T-cell (primary cell): ENCODE measurements around the gene TMEM232. TPM values are rescaled to one million over a fixed set of nuclear protein-coding genes. Genes with fewer than 3 reads are reported as not detected.
A peak's percentile ranks its signal among the peaks of the same experiment; 100 is the strongest.
"Not testable (repeated sequence)": the region's sequence is repeated elsewhere in the genome, so short reads cannot be mapped to it uniquely, and the experiment has no call there.

ENCODE experiments used
- ATAC-seq, 4 experiments: fragments of 200-7000 bp in 3 of 4; fragments of 150-1000 bp in 1 of 4; cut with Tn5 transposase; replicated peaks in 1 of 4; 1 replicate in 3 of 4; 2 replicates in 1 of 4; pipeline ENCODE4 v1.10.0; 2021; ENCODE audit warnings: moderate library complexity in 3 of 4, mild to moderate bottlenecking in 2 of 4, moderate number of reproducible peaks in 1 of 4
- CTCF ChIA-PET, 2 donors: fragments of 300-600 bp; sonication (Branson Sonifier 250); formaldehyde crosslinking; loops; one replicate each; lab custom pipeline; 2022; ENCODE audit warnings: antibody characterized with exemption in 2 of 2; lab: Charles Lee
- POLR2A ChIA-PET, 2 donors: fragments of 300-600 bp; sonication (Branson Sonifier 250); formaldehyde crosslinking; loops; one replicate each; lab custom pipeline; 2022; ENCODE audit warnings: antibody characterized with exemption in 2 of 2; lab: Charles Lee
- DNase-seq, 35 experiments: peaks; one replicate each; pipeline versions ENCODE4 v3.0.0 to v3.0.0-alpha.2; 2013 to 2023
- H3K27ac ChIP-seq: one replicate; pipeline ENCODE4 v1.5.1; 2013; ENCODE audit warnings: low read length
- H3K27me3 ChIP-seq, 2 experiments: replicated peaks in 1 of 2; 1 replicate in 1 of 2; 2 replicates in 1 of 2; pipeline versions ENCODE4 v1.6.1 to v1.7.0; 2013; ENCODE audit warnings: low read length in 1 of 2, mixed read lengths in 1 of 2; ENCODE audit not compliant: control insufficient read depth in 2 of 2, insufficient read depth in 2 of 2; ENCODE audit errors: extremely low read depth in 1 of 2
- H3K36me3 ChIP-seq, 2 donors: 1 replicate in 1 of 2; 2 replicates in 1 of 2; pipeline versions ENCODE4 v1.6.1 to v1.7.0; 2013; ENCODE audit warnings: low read length in 1 of 2; ENCODE audit not compliant: control insufficient read depth in 2 of 2, insufficient read depth in 1 of 2; ENCODE audit errors: extremely low read depth in 1 of 2
- H3K4me1 ChIP-seq, 2 experiments: 1 replicate in 1 of 2; 2 replicates in 1 of 2; pipeline versions ENCODE4 v1.6.1 to v1.7.0; 2013; ENCODE audit warnings: low read length in 2 of 2, mixed read lengths in 1 of 2; ENCODE audit not compliant: insufficient read depth in 2 of 2, control insufficient read depth in 1 of 2; ENCODE audit errors: extremely low read depth in 1 of 2
- H3K4me3 ChIP-seq, 2 donors: 1 replicate in 1 of 2; 2 replicates in 1 of 2; pipeline versions ENCODE4 v1.5.1 to v1.7.0; 2013; ENCODE audit warnings: mild to moderate bottlenecking in 2 of 2, low read length in 1 of 2, moderate library complexity in 1 of 2; ENCODE audit not compliant: control insufficient read depth in 1 of 2; ENCODE audit errors: extremely low read depth in 1 of 2
- H3K9me3 ChIP-seq: 2 replicates; pipeline ENCODE4 v1.7.0; 2013
- H3K27ac Mint-ChIP-seq, 2 donors: one replicate each; pipeline ENCODE4 v1.8.0; 2020 to 2021; ENCODE audit warnings: mild to moderate bottlenecking in 2 of 2, mixed read lengths in 2 of 2
- H3K27me3 Mint-ChIP-seq, 2 donors: one replicate each; pipeline ENCODE4 v1.8.0; 2021 to 2022; ENCODE audit warnings: mixed read lengths in 2 of 2
- H3K36me3 Mint-ChIP-seq: one replicate; pipeline ENCODE4 v1.8.0; 2021; ENCODE audit warnings: mixed read lengths
- H3K4me1 Mint-ChIP-seq, 3 donors: one replicate each; pipeline ENCODE4 v1.8.0; 2020 to 2022; ENCODE audit warnings: mixed read lengths in 3 of 3, mild to moderate bottlenecking in 1 of 3
- H3K4me3 Mint-ChIP-seq, 3 donors: one replicate each; pipeline ENCODE4 v1.8.0; 2020 to 2022; ENCODE audit warnings: mild to moderate bottlenecking in 3 of 3, mixed read lengths in 3 of 3, moderate library complexity in 3 of 3
- H3K9me3 Mint-ChIP-seq, 3 donors: one replicate each; pipeline ENCODE4 v1.8.0; 2020 to 2022; ENCODE audit warnings: mixed read lengths in 3 of 3
- WGBS: methylation state at CpG from one replicate; pipeline ENCODE4 v1.1.5; 2013; ENCODE audit warnings: missing lambda C conversion rate; ENCODE audit not compliant: insufficient coverage; 5-methylcytosine and 5-hydroxymethylcytosine counted together
- total RNA-seq, 35 experiments: library from RNA in 6 of 35; stranded (reverse) in 6 of 35; fragments of 120-200 nt in 1 of 35; gene quantifications; one replicate each; pipeline versions ENCODE4 v1.2.1 to v1.2.4 and lab custom pipeline; 2013 to 2026

TMEM232 gene
- total RNA-seq, 5 donors from 2014 or later (not counting 1 experiment from before 2014, with no cell fraction given): 1.1 to 2.9 (median 1.5) TPM

- H3K4me1 Mint-ChIP-seq: peaks cover 36 to 42% (median 37%) of the 10 kb centered on the region in 3 donors
- CTCF ChIA-PET: interaction anchor here in 1 of 2 donors (0.6 to 4.7 kb wide), 4 partner anchors 12 to 1422 kb away, joined by 3 to 20 read pairs (median 4); partner anchors contain the start of gene TMEM232
- peak within 1 kb of the TSS; percentile 91 for H3K27ac Mint-ChIP-seq
- peak within 1 kb of the TSS; percentile 88 to 97 (median 89) for H3K4me3 Mint-ChIP-seq
- H3K36me3 Mint-ChIP-seq: peaks cover 4% of the 10 kb centered on the region
- DNase-seq (peak; percentile 73 to 95 (median 85)), ATAC-seq (peak; percentile 88 to 91 (median 90))
- peaks cover 10 to 12% of the 10 kb centered on the region in 2 experiments for H3K4me1 ChIP-seq
- WGBS: under 1% methylated on average over 51 of the region's 62 CpGs
- no peaks in the 10 kb centered on the region for H3K9me3 ChIP-seq
- H3K27me3 ChIP-seq: peaks cover 0 to 3% of the 10 kb centered on the region in 2 experiments
- no peaks in the 10 kb centered on the region for H3K36me3 ChIP-seq
- H3K27me3 Mint-ChIP-seq: peaks cover 12% of the 10 kb centered on the region in 2 donors
- H3K9me3 Mint-ChIP-seq: no peaks in the 10 kb centered on the region
- POLR2A ChIA-PET: interaction anchor here (0.6 to 1.1 kb wide), 5 partner anchors 14 to 1049 kb away, joined by 3 to 5 read pairs (median 3); partner anchors contain the start of gene MAN2A1 (in 1 of the 2)
- H3K27ac ChIP-seq: peak within 1 kb of the TSS; percentile 83
- H3K4me3 ChIP-seq: peak within 1 kb of the TSS; percentile 87 to 91
Observed at GRCh38 chr5:110738812-110739651, 12.6 kb upstream of the TMEM232 start, which contains the start of gene SLC25A46. Gene SLC25A46 (plus strand): TSS chr5:110739007. CDS start chr5:110739120, 113 bp downstream.

DNA sequence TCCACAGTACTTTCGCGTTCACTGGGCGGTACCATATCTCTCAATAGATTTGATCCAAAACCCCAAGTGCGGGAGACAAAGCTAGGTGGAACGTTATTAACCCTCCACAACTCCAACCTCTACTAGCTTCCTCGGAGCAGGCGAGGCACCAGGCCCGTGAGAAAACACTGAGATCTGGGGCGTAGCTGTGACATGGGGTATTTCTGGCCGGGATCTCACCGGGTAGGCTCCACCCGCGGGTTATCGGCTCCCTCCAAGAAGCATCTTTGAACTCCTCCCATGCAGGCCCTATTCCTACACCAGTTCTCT is 12.0 kb upstream of the TMEM232 start:
- Histone ChIP-seq H3K27ac (peak overlapping the region; percentile 83), H3K27me3 (peaks cover 0 to 4% of the 10 kb centered on the region in 2 experiments), H3K4me3 (peak overlapping the region; percentile 87 to 91), H3K36me3 (no peaks in the 10 kb centered on the region), H3K4me1 (peaks cover 10 to 12% of the 10 kb centered on the region in 2 experiments), H3K9me3 (no peaks in the 10 kb centered on the region)
- POLR2A ChIA-PET: interaction anchor here in 1 of 2 donors (0.6 to 0.8 kb wide), 2 partner anchors 25 to 1048 kb away, joined by 3 read pairs; partner anchors contain the start of gene MAN2A1
- Mint-ChIP-seq H3K4me3 (peak overlapping the region; percentile 88 to 97 (median 89)), H3K27me3 (peaks cover 13 to 14% of the 10 kb centered on the region in 2 donors), H3K36me3 (peaks cover 5% of the 10 kb centered on the region), H3K4me1 (peaks cover 36 to 42% (median 36%) of the 10 kb centered on the region in 3 donors), H3K27ac (peak overlapping the region; percentile 91), H3K9me3 (no peaks in the 10 kb centered on the region)
- DNase-seq: peak in 13 of 35 experiments; percentile 55 to 75 (median 66)
- ATAC-seq: peak; percentile 66 to 72 (median 68)
- 1% methylated on average over 9 of the region's 14 CpGs for WGBS
- CTCF ChIA-PET: interaction anchor here in 1 of 2 donors (0.6 to 4.7 kb wide), 4 partner anchors 12 to 1422 kb away, joined by 3 to 20 read pairs (median 4); partner anchors contain the start of gene TMEM232

GRCh38 chr5:110736753-110737152 is 10.3 kb upstream of the TMEM232 start:
- H3K27me3 ChIP-seq: peaks cover 0 to 4% of the 10 kb centered on the region in 2 experiments
- Mint-ChIP-seq H3K9me3 (peaks cover 0 to 5% (median 0%) of the 10 kb centered on the region in 3 donors), H3K4me1 (peaks cover 29 to 37% (median 31%) of the 10 kb centered on the region in 3 donors), H3K27ac (no peak overlapping the region), H3K27me3 (peaks cover 27% of the 10 kb centered on the region in 2 donors), H3K4me3 (peak overlapping the region in 2 of 3 donors; percentile 21 to 25), H3K36me3 (peaks cover 3% of the 10 kb centered on the region)
- H3K4me3 ChIP-seq: no peak overlapping the region
- DNase-seq (no peak), ATAC-seq (no peak)
- H3K27ac ChIP-seq: no peak overlapping the region
- ChIA-PET POLR2A (interaction anchor here in 1 of 2 donors (0.6 kb wide), 1 partner anchor 1710 kb away, joined by 3 read pairs; no protein-coding TSS in a partner anchor), CTCF (interaction anchor here (0.5 to 4.7 kb wide), 4 partner anchors 10 to 1433 kb away, joined by 3 to 20 read pairs (median 4); partner anchors contain the start of gene TMEM232 (in 1 of the 2))
- no peaks in the 10 kb centered on the region for H3K36me3 ChIP-seq
- no peaks in the 10 kb centered on the region for H3K9me3 ChIP-seq
- 56% methylated on average over 3 of the region's 3 CpGs for WGBS
- peaks cover 10 to 12% of the 10 kb centered on the region in 2 experiments for H3K4me1 ChIP-seq

DNA sequence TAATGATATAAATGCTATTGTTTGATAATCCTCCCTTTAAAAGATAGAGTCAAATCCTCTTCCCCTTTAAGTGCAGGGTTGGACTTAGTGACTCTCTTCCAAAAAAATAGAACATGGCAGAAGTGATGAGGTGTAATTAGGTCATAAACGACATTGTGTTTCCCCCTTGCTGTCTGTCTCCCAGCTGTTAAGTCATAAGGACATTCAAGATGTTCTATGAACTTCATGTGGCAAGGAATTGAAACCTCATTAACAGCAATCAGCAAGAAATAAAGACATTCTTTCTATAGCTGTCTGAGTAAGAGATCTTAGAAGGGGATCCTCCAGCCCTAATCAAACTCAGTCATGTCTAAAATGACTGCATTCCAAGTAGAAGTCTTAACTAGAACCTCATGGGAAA is 9.1 kb upstream of the TMEM232 start:
- Histone ChIP-seq H3K4me1 (peaks cover 10 to 12% of the 10 kb centered on the region in 2 experiments), H3K4me3 (no peak overlapping the region), H3K27ac (no peak overlapping the region), H3K36me3 (no peaks in the 10 kb centered on the region), H3K9me3 (no peaks in the 10 kb centered on the region), H3K27me3 (peaks cover 0 to 10% of the 10 kb centered on the region in 2 experiments)
- Mint-ChIP-seq H3K4me1 (peaks cover 18 to 27% (median 21%) of the 10 kb centered on the region in 3 donors), H3K9me3 (peaks cover 0 to 5% (median 0%) of the 10 kb centered on the region in 3 donors), H3K27ac (no peak overlapping the region), H3K36me3 (peaks cover 3% of the 10 kb centered on the region), H3K27me3 (peaks cover 28 to 31% of the 10 kb centered on the region in 2 donors), H3K4me3 (no peak overlapping the region)
- WGBS: no CpG with 5 or more reads among the region's 1 CpG
- ATAC-seq (no peak), DNase-seq (no peak)
- CTCF ChIA-PET: interaction anchor here in 1 of 2 donors (0.6 to 4.7 kb wide), 2 partner anchors 18 to 21 kb away, joined by 4 to 20 read pairs; no protein-coding TSS in a partner anchor
- POLR2A ChIA-PET: no interaction called here

DNA sequence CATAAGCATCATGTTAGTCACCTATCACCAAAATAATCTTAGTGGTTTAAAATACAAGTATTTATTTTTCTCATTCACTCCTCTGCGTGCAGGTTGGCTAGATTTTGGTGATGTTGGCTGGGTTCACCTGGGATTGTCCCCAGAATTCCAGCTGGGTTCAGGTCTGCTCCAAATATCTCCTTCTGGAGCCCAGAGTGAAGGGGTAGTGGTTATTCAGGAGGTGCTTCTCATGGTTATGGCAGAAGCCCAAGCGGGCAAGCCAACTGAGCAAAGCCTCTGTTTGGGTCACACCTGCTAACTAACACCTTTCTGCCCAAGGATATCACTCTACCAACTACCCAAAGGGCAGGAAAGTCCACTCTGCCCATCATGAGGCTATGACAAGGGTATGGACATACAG is 7.6 kb upstream of the TMEM232 start:
- DNase-seq (no peak), ATAC-seq (no peak)
- Histone ChIP-seq H3K27ac (no peak overlapping the region), H3K36me3 (no peaks in the 10 kb centered on the region), H3K27me3 (peaks cover 0 to 10% of the 10 kb centered on the region in 2 experiments), H3K4me3 (no peak overlapping the region), H3K9me3 (no peaks in the 10 kb centered on the region), H3K4me1 (peaks cover 3 to 8% of the 10 kb centered on the region in 2 experiments)
- POLR2A ChIA-PET: no interaction called here
- peaks cover 3% of the 10 kb centered on the region for H3K36me3 Mint-ChIP-seq
- H3K27ac Mint-ChIP-seq: no peak overlapping the region
- H3K9me3 Mint-ChIP-seq: peaks cover 0 to 5% (median 0%) of the 10 kb centered on the region in 3 donors
- CTCF ChIA-PET: no interaction called here
- H3K4me1 Mint-ChIP-seq: peaks cover 7 to 13% (median 10%) of the 10 kb centered on the region in 3 donors
- peaks cover 28 to 31% of the 10 kb centered on the region in 2 donors for H3K27me3 Mint-ChIP-seq
- no CpG with 5 or more reads among the region's 2 CpGs for WGBS
- no peak overlapping the region for H3K4me3 Mint-ChIP-seq

DNA sequence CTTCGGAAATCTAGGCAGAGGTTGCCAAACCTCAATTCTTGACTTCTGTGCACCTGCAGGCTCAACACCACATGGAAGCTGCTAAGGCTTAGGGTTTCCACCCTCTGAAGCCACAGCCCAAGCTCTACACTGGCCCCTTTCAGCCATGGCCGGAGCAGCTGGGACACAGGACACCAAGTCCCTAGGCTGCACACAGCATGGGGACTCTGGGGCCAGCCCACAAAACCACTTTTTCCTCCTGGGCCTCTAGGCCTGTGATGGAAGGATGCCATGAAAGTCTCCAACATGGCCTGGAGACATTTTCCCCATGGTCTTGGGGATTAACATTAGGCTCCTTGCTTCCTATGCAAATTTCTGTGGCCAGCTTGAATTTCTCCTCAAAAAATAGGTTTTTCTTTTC is 5.0 kb upstream of the TMEM232 start:
- H3K36me3 Mint-ChIP-seq, CTCF ChIA-PET, H3K4me1 Mint-ChIP-seq, H3K27ac ChIP-seq, H3K4me1 ChIP-seq, ATAC-seq, H3K27me3 ChIP-seq, H3K9me3 Mint-ChIP-seq, H3K4me3 ChIP-seq, H3K4me3 Mint-ChIP-seq, H3K9me3 ChIP-seq, DNase-seq, H3K36me3 ChIP-seq, H3K27ac Mint-ChIP-seq, POLR2A ChIA-PET: not testable (repeated sequence)
- 86% methylated on average over 2 of the region's 2 CpGs for WGBS
- peaks cover 24 to 27% of the 10 kb centered on the region in 2 donors for H3K27me3 Mint-ChIP-seq
